ENCODE measurements around the gene ARFRP1.

- TF ChIP-seq CTCF (IDR thresholded peaks at IDR 0.05) (no peak), POLR2A (IDR thresholded peaks at IDR 0.05) (no peak)
These were observed 47.2 kb downstream of the ARFRP1 start for GRCh38 chr20:63660622-63661021.
